NOMO-1 treated with DMSO at 0.1 percent for 48 hours (cell line): ENCODE measurements around the gene CASP3.
A peak's percentile ranks its signal among the peaks of the same experiment; 100 is the strongest.
"Not testable (repeated sequence)": the region's sequence is repeated elsewhere in the genome, so short reads cannot be mapped to it uniquely, and the experiment has no call there.

Experiments
- DNase-seq: peaks from one replicate; lab custom pipeline; 2025; ENCODE audit not compliant: unreplicated experiment; lab: John Stamatoyannopoulos, UW

Gene CASP3

GRCh38 chr4:184636144-184636543, 13.1 kb downstream of the CASP3 start:
- DNase-seq: no peak

- DNase-seq: no peak
Measured at GRCh38 chr4:184635381-184635780, 13.9 kb downstream of the CASP3 start.

- no peak for DNase-seq
Measured at GRCh38 chr4:184632842-184633241, 16.4 kb downstream of the CASP3 start.

GRCh38 chr4:184628103-184628502, 21.1 kb downstream of the CASP3 start:
- no peak for DNase-seq

GRCh38 chr4:184625783-184626596, 23.3 kb downstream of the CASP3 start:
- DNase-seq: not testable (repeated sequence)

- no peak for DNase-seq
Measured at GRCh38 chr4:184624972-184625554, 24.2 kb downstream of the CASP3 start.

GRCh38 chr4:184624504-184624903, 24.7 kb downstream of the CASP3 start:
- not testable (repeated sequence) for DNase-seq

- no peak for DNase-seq
Measured at GRCh38 chr4:184621518-184621917, 27.7 kb downstream of the CASP3 start.

- DNase-seq: peak; percentile 70
Measured at GRCh38 chr4:184620212-184620867, 28.9 kb downstream of the CASP3 start.

GRCh38 chr4:184617600-184618196, 31.5 kb downstream of the CASP3 start:
- no peak for DNase-seq

GRCh38 chr4:184616633-184617551, 32.4 kb downstream of the CASP3 start:
- DNase-seq: peak; percentile 55

GRCh38 chr4:184616168-184616567, 33.1 kb downstream of the CASP3 start:
- not testable (repeated sequence) for DNase-seq

- DNase-seq: no peak
Measured at GRCh38 chr4:184614509-184614908, 34.7 kb downstream of the CASP3 start.

GRCh38 chr4:184613405-184613804, 35.8 kb downstream of the CASP3 start:
- peak; percentile 55 for DNase-seq

GRCh38 chr4:184612074-184612473, 37.2 kb downstream of the CASP3 start:
- no peak for DNase-seq

GRCh38 chr4:184607429-184607828, 41.8 kb downstream of the CASP3 start:
- not testable (repeated sequence) for DNase-seq

GRCh38 chr4:184602857-184603256, 46.4 kb downstream of the CASP3 start:
- not testable (repeated sequence) for DNase-seq

- not testable (repeated sequence) for DNase-seq
Measured at GRCh38 chr4:184600982-184601381, 48.3 kb downstream of the CASP3 start.

GRCh38 chr4:184599492-184600135, 49.6 kb downstream of the CASP3 start:
- DNase-seq: no peak
